GM19043 (cell line): ENCODE measurements around the gene ARPC1A.
"Not testable (repeated sequence)": the region's sequence is repeated elsewhere in the genome, so short reads cannot be mapped to it uniquely, and the experiment has no call there.

Experiments used
- ATAC-seq: cut with Tn5 transposase; IDR thresholded peaks from one replicate; pipeline ENCODE4 v1.9.1; 2021; ENCODE audit warnings: low read depth; ENCODE audit not compliant: unreplicated experiment

Gene ARPC1A

GRCh38 chr7:99385564-99385963 lies 59.9 kb downstream of the ARPC1A start:
- no peak for ATAC-seq

- no peak for ATAC-seq
Measured at GRCh38 chr7:99386584-99387238, 61.0 kb downstream of the ARPC1A start.

GRCh38 chr7:99387239-99387635 lies 61.5 kb downstream of the ARPC1A start:
- ATAC-seq, result not testable (repeated sequence)

- ATAC-seq, result no peak
Measured at GRCh38 chr7:99387912-99388311, 62.2 kb downstream of the ARPC1A start.

- no peak for ATAC-seq
Measured at GRCh38 chr7:99389772-99390171, 64.1 kb downstream of the ARPC1A start.

GRCh38 chr7:99390941-99391602 lies 65.4 kb downstream of the ARPC1A start:
- no peak for ATAC-seq

- ATAC-seq, result no peak
Measured at GRCh38 chr7:99392046-99392445, 66.3 kb downstream of the ARPC1A start.

- ATAC-seq, result no peak
Measured at GRCh38 chr7:99392659-99393354, 67.1 kb downstream of the ARPC1A start.

- ATAC-seq, result no peak
Measured at GRCh38 chr7:99393355-99394187, 67.9 kb downstream of the ARPC1A start.

GRCh38 chr7:99394188-99394502 lies 68.4 kb downstream of the ARPC1A start:
- ATAC-seq, result no peak

GRCh38 chr7:99395616-99396327 lies 70.1 kb downstream of the ARPC1A start:
- ATAC-seq, result no peak

- no peak for ATAC-seq
Measured at GRCh38 chr7:99396418-99397296, 71.0 kb downstream of the ARPC1A start.

- ATAC-seq, result no peak
Measured at GRCh38 chr7:99397297-99397983, 71.7 kb downstream of the ARPC1A start.

GRCh38 chr7:99398891-99399445 lies 73.3 kb downstream of the ARPC1A start:
- no peak for ATAC-seq

- no peak for ATAC-seq
Measured at GRCh38 chr7:99399597-99399996, 73.9 kb downstream of the ARPC1A start.

GRCh38 chr7:99402854-99403253 lies 77.2 kb downstream of the ARPC1A start:
- ATAC-seq, result no peak

- no peak for ATAC-seq
Measured at GRCh38 chr7:99403764-99404163, 78.1 kb downstream of the ARPC1A start.

GRCh38 chr7:99404235-99404976 lies 78.7 kb downstream of the ARPC1A start:
- ATAC-seq, result no peak
